ENCODE results near the gene MAP3K6.

Gene MAP3K6

GRCh38 chr1:27372808-27373690 is 6.3 kb upstream of the MAP3K6 start:
- Histone ChIP-seq H3K9me3 (ENCODE audit: control insufficient read depth, insufficient read depth, low read length) (no peaks in the 10 kb centered on the region), H3K36me3 (ENCODE audit: insufficient read depth, low read length) (no peaks in the 10 kb centered on the region), H3K9ac (ENCODE audit: low read depth, low read length) (no peak overlapping the region), H3K4me1 (ENCODE audit: insufficient read depth, low read length) (no peaks in the 10 kb centered on the region; the same call in 1 of the 2 replicates)

DNA sequence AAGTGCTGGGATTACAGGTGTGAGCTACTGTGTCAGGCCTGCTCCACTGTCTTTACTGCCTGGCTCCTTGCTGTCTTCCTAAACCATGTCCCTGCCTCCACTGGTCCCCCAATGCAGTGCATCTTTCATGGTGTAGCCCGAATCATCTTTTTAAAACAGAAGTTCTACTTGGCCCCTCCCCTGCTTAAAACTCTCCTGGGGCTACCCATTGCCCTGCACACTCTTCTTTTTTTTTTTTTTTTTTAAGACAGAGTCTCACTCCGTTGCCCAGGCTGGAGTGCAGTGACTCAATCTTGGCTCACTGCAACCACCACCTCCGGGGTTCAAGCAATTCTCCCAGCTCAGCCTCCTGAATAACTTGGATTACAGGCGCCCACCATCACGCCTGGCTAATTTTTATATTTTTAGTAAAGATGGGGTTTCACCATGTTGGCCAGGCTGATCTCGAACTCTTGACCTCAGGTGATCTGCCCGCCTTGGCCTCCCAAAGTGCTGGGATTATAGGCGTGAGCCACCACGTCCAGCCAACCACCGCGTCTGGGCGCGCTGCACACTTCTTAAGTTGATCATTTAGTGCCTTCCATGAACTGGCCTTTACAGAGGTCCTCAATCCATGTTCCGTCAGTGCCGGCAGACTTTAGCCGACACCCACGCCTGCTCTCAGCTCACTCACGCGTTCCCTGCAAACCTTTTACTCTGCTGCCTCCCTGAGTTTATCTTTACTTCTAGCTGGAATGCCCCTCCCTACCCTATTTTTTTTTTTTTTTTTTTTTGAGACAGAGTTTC is 5.5 kb upstream of the MAP3K6 start:
- Histone ChIP-seq H3K36me3 (ENCODE audit: insufficient read depth, low read length) (no peaks in the 10 kb centered on the region), H3K9me3 (ENCODE audit: control insufficient read depth, insufficient read depth, low read length) (no peaks in the 10 kb centered on the region), H3K9ac (ENCODE audit: low read depth, low read length) (no peak overlapping the region), H3K4me1 (ENCODE audit: insufficient read depth, low read length) (peaks cover 3% of the 10 kb centered on the region; the same call in 1 of the 2 replicates)

DNA sequence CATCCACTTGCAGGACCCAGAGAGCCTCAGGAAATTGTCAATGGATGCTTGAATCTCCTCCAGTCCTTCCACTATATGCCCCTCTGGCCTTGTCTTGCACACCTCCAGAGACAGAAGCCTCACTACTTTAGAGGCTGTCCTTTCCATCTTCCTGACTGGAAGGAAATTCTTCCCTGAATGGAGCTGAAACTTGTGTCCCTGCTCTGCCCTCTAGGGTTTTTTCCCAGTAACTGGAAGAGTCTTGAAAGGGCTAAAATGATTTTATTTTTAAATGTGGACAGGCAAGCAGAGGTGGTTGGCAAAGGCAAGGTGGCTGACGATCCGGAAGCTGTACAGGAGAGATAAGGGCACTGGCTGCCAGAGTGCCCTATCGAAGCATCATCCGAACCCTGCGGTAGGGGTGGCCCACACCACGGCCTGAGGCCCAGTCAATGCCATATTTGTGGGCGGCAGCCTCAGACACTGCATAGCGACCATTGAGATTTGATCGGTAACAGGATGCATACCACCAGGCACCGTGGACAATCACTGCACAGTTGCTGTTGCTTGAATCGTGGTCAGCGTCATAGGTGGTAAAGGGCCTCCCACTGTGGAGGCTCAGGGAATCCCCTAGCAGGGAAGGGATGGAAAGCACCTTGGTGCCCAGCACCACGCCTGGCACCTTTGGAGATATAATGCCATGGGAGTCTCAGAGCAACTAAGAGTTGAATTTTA is 2.3 kb upstream of the MAP3K6 start:
- H3K9ac ChIP-seq (ENCODE audit: low read depth, low read length): no peak overlapping the region

GRCh38 chr1:27367160-27367650 is 444 bp upstream of the MAP3K6 start:
- H3K9ac ChIP-seq (ENCODE audit: low read depth, low read length): peak overlapping the region; percentile 67
- H3K9me3 ChIP-seq (ENCODE audit: control insufficient read depth, insufficient read depth, low read length): no peaks in the 10 kb centered on the region
- H3K36me3 ChIP-seq (ENCODE audit: insufficient read depth, low read length): no peaks in the 10 kb centered on the region
- H3K4me1 ChIP-seq (ENCODE audit: insufficient read depth, low read length): peaks cover 16% of the 10 kb centered on the region

More for the DNA sequence above, 2.3 kb upstream of the MAP3K6 start:
- peaks cover 16% of the 10 kb centered on the region for H3K4me1 ChIP-seq (ENCODE audit: insufficient read depth, low read length)
- no peaks in the 10 kb centered on the region for H3K36me3 ChIP-seq (ENCODE audit: insufficient read depth, low read length)
- no peaks in the 10 kb centered on the region for H3K9me3 ChIP-seq (ENCODE audit: control insufficient read depth, insufficient read depth, low read length)

DNA sequence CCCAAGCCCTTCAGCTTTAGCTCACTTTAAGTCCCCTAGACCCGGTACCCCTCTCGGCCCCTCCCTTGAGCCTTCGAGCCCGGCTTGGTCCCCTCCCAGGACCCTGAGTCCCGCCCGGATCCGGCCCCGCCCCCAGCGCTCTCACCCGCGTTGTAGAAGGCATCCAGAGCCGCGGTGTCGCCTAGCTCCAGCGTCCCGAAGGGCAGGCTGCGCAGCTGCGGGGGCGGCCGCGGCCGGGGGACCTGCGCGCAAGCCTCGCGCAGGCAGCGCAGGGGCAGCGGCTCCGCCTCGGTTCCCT is 699 bp downstream of the MAP3K6 start:
- Histone ChIP-seq H3K9me3 (ENCODE audit: control insufficient read depth, insufficient read depth, low read length) (no peaks in the 10 kb centered on the region), H3K4me1 (ENCODE audit: insufficient read depth, low read length) (peaks cover 16% of the 10 kb centered on the region), H3K36me3 (ENCODE audit: insufficient read depth, low read length) (no peaks in the 10 kb centered on the region), H3K9ac (ENCODE audit: low read depth, low read length) (peak overlapping the region; percentile 67)

GRCh38 chr1:27365372-27366112 is 1.2 kb downstream of the MAP3K6 start:
- Histone ChIP-seq H3K9me3 (ENCODE audit: control insufficient read depth, insufficient read depth, low read length) (no peaks in the 10 kb centered on the region), H3K9ac (ENCODE audit: low read depth, low read length) (peak overlapping the region; percentile 67; the same call in 1 of the 2 replicates), H3K36me3 (ENCODE audit: insufficient read depth, low read length) (no peaks in the 10 kb centered on the region), H3K4me1 (ENCODE audit: insufficient read depth, low read length) (peaks cover 16% of the 10 kb centered on the region)

GRCh38 chr1:27364696-27365371 is 1.9 kb downstream of the MAP3K6 start:
- Histone ChIP-seq H3K9ac (ENCODE audit: low read depth, low read length) (no peak overlapping the region), H3K9me3 (ENCODE audit: control insufficient read depth, insufficient read depth, low read length) (no peaks in the 10 kb centered on the region), H3K4me1 (ENCODE audit: insufficient read depth, low read length) (peaks cover 16% of the 10 kb centered on the region), H3K36me3 (ENCODE audit: insufficient read depth, low read length) (no peaks in the 10 kb centered on the region)

- no peaks in the 10 kb centered on the region for H3K9me3 ChIP-seq (ENCODE audit: control insufficient read depth, insufficient read depth, low read length)
- no peaks in the 10 kb centered on the region for H3K36me3 ChIP-seq (ENCODE audit: insufficient read depth, low read length)
- H3K4me1 ChIP-seq (ENCODE audit: insufficient read depth, low read length): peaks cover 23% of the 10 kb centered on the region
- H3K9ac ChIP-seq (ENCODE audit: low read depth, low read length): no peak overlapping the region
Measured at GRCh38 chr1:27363766-27364695, 2.7 kb downstream of the MAP3K6 start.

DNA sequence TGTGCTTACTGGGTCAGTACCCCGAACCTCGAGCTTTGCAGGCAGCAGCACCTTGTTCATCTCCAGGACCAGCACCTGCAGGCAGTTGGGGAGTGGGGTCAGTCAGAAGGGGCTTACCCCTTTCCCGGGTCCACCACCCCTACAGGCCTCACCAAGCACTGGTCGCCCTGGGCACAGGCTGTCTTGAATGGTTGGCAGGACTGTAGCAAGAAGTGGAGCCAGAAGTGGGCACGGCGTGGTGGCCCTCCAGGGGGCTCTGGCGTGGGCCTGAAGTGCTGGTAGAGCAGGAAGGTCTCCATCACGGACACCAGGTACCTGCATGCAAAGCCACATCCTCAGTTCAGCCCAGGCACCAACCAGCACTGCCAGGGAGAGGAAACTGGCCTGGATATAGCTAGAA is 5.2 kb downstream of the MAP3K6 start:
- Histone ChIP-seq H3K4me1 (ENCODE audit: insufficient read depth, low read length) (peaks cover 23% of the 10 kb centered on the region), H3K9me3 (ENCODE audit: control insufficient read depth, insufficient read depth, low read length) (no peaks in the 10 kb centered on the region)

GRCh38 chr1:27361044-27361402 is 5.7 kb downstream of the MAP3K6 start:
- Histone ChIP-seq H3K4me1 (ENCODE audit: insufficient read depth, low read length) (peaks cover 28% of the 10 kb centered on the region), H3K9me3 (ENCODE audit: control insufficient read depth, insufficient read depth, low read length) (no peaks in the 10 kb centered on the region), H3K9ac (ENCODE audit: low read depth, low read length) (peak overlapping the region; percentile 83), H3K36me3 (ENCODE audit: insufficient read depth, low read length) (no peaks in the 10 kb centered on the region)

More for the DNA sequence above, 5.2 kb downstream of the MAP3K6 start:
- H3K36me3 ChIP-seq (ENCODE audit: insufficient read depth, low read length): no peaks in the 10 kb centered on the region
- no peak overlapping the region for H3K9ac ChIP-seq (ENCODE audit: low read depth, low read length)

DNA sequence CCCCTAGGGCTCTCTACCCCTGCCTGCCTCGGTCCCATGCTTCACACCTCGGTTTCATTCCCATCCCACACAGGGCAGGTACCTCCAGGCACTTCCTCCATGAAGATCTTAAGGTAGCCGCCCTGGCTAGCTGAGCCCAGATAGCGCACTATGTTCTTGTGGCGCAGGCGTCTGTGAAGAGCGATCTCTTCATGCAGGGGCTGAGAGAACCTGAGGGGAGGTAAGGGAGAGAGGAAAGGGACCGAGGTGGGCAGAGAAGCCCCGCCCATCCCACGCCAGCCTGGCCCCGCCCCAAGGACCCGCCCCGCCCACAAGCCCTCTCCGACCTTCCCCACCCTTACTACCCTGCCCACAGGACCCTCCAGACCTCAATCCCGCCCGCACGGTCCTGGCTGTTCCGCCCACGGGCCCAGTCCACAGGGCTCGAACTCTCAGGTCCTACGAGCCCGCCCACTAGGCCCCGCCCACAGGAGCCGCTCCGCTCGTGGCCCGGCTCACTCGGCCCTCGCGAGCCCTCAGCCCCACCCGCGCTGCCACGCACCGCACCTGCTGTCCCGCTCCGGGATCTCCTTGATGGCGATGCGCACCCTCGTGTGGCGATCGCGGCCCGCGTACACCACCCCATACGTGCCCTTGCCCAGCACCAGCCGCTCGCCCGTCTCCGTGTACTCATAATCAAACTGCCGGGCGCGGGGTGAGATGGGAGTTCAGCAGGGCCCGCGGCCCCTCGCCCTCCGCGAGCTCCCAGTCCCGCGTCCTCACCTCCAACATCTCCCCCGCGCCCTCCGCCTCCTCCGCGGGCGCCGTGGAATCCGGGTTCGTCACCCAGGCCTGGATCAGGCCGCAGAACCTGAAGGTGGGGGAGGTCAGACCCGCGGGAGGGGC is 6.4 kb downstream of the MAP3K6 start:
- Histone ChIP-seq H3K9ac (ENCODE audit: low read depth, low read length) (peak overlapping the region; percentile 83), H3K36me3 (ENCODE audit: insufficient read depth, low read length) (no peaks in the 10 kb centered on the region), H3K4me1 (ENCODE audit: insufficient read depth, low read length) (peaks cover 28% of the 10 kb centered on the region), H3K9me3 (ENCODE audit: control insufficient read depth, insufficient read depth, low read length) (no peaks in the 10 kb centered on the region)

DNA sequence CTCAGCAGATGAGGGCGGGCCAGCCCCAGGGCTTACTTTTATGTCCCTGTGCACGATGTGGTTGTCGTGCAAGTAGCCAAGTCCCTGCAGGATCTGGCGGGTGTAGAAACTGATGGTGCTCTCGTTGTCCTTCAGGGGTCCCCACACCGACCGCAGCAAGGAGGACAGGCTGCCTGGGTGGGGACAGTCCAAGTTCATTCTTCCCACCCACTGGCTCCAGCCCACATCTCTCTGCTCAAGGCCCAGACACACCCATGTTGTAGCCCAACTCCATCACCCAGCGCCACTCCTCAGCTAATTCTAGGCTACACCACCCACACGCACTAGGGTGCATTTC is 7.0 kb downstream of the MAP3K6 start:
- Histone ChIP-seq H3K9ac (ENCODE audit: low read depth, low read length) (peak overlapping the region; percentile 83; the same call in 1 of the 2 replicates), H3K4me1 (ENCODE audit: insufficient read depth, low read length) (peaks cover 22% of the 10 kb centered on the region), H3K9me3 (ENCODE audit: control insufficient read depth, insufficient read depth, low read length) (no peaks in the 10 kb centered on the region), H3K36me3 (ENCODE audit: insufficient read depth, low read length) (no peaks in the 10 kb centered on the region)

All from ES-I3 (cell line).